ENCODE data around the gene ANKRD7.

Gene ANKRD7

DNA sequence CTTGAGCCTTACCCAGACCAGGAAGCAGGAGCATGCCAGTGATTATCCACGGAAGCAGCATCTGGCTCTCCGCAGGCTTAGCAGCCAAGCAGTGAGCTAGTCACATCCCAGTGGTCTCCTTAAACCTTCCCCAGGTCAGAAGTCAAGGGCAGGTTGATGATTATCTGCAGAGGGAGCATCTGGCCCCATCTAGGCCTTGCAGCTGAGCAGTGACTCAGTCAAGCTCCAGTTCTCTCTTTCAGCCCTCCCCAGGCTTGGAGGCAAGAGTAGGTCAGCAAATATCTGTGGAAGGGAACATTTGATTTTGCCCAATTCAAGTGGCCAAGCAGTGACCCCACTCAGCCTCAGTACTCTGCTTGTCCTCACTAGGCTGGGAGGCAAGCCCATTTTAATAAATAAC is 61.6 kb downstream of the ANKRD7 start:
- Histone ChIP-seq H4K8ac (ENCODE audit: low read depth, low read length) (no peak overlapping the region), H4K5ac (ENCODE audit: low read length) (no peak overlapping the region), H3K56ac (ENCODE audit: low read length) (no peak overlapping the region), H2BK15ac (replicated peaks; ENCODE audit: low read depth) (no peak overlapping the region), H2AK5ac (ENCODE audit: low read length) (no peak overlapping the region), H3K4me1 (ENCODE audit: control insufficient read depth, low read depth, low read length) (no peaks in the 10 kb centered on the region), H3K79me1 (ENCODE audit: low read length) (no peaks in the 10 kb centered on the region), H3K4me3 (ENCODE audit: low read length) (no peak overlapping the region), H2BK120ac (ENCODE audit: low read depth, low read length) (no peak overlapping the region), H3K4ac (ENCODE audit: low read depth, low read length) (no peak overlapping the region), H3K23ac (ENCODE audit: low read length) (no peak overlapping the region), H3K27me3 (ENCODE audit: insufficient read depth, low read length, poor library complexity) (no peaks in the 10 kb centered on the region), H3K36me3 (ENCODE audit: control insufficient read depth, insufficient read depth, low read length) (no peaks in the 10 kb centered on the region), H2BK5ac (ENCODE audit: low read length) (no peak overlapping the region), H3K27ac (ENCODE audit: low read depth, low read length) (no peak overlapping the region), H3K18ac (ENCODE audit: low read length) (no peak overlapping the region), H3K79me2 (ENCODE audit: control insufficient read depth, insufficient read depth, low read length) (no peaks in the 10 kb centered on the region), H3K9ac (ENCODE audit: low read length) (no peak overlapping the region), H3K4me2 (ENCODE audit: low read length) (no peak overlapping the region)
- no peak for DNase-seq
- WGBS (ENCODE audit: extremely low coverage, insufficient coverage, low lambda C conversion rate), result no CpG with 5 or more reads among the region's 2 CpGs

DNA sequence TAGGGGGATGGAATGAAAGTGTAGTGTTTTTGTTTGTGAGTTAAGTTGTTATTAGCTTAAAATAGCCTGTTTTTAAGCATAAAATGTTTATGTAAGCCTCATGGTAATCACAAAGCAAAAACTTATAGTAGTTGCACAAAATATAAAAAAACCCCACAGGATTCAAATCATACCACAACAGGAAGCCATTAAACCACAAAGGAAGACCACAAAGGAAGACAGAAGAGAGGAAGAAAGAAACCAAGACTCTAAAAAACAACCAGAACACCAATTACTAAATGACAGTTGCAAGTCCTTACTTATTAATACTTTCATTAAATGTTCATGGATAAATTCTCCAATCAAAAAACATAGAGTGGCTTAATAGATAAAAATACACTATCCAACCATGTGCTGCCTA is 63.6 kb downstream of the ANKRD7 start:
- Histone ChIP-seq H2BK5ac (ENCODE audit: low read length) (no peak overlapping the region), H3K56ac (ENCODE audit: low read length) (no peak overlapping the region), H3K18ac (ENCODE audit: low read length) (no peak overlapping the region), H3K4me2 (ENCODE audit: low read length) (no peak overlapping the region), H3K79me2 (ENCODE audit: control insufficient read depth, insufficient read depth, low read length) (no peaks in the 10 kb centered on the region), H3K27me3 (ENCODE audit: insufficient read depth, low read length, poor library complexity) (no peaks in the 10 kb centered on the region), H2BK120ac (ENCODE audit: low read depth, low read length) (no peak overlapping the region), H2AK5ac (ENCODE audit: low read length) (no peak overlapping the region), H3K4ac (ENCODE audit: low read depth, low read length) (no peak overlapping the region), H2BK15ac (replicated peaks; ENCODE audit: low read depth) (no peak overlapping the region), H3K79me1 (ENCODE audit: low read length) (no peaks in the 10 kb centered on the region), H4K8ac (ENCODE audit: low read depth, low read length) (no peak overlapping the region), H3K36me3 (ENCODE audit: control insufficient read depth, insufficient read depth, low read length) (no peaks in the 10 kb centered on the region), H4K5ac (ENCODE audit: low read length) (no peak overlapping the region), H3K23ac (ENCODE audit: low read length) (no peak overlapping the region), H3K27ac (ENCODE audit: low read depth, low read length) (no peak overlapping the region), H3K4me1 (ENCODE audit: control insufficient read depth, low read depth, low read length) (no peaks in the 10 kb centered on the region), H3K4me3 (ENCODE audit: low read length) (no peak overlapping the region), H3K9ac (ENCODE audit: low read length) (no peak overlapping the region)
- DNase-seq, result no peak

DNA sequence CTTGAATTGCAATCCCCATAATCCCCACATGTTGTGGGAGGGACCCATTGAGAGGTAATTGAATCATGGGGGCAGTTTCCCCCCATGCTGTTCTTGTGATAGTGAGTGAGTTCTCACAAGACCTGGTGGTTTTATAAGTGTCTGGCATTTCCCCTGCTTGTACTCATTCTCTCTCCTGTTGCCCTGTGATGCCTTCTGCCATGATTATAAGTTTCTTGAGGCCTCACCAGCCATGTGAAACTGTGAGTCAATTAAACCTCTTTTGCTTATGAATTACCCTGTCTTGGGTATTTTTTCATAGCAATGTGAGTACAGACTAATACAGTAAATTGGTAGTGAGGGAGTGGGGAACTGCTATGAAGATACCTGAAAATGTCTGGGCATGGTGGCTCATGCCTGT is 65.0 kb downstream of the ANKRD7 start:
- Histone ChIP-seq H3K27ac (ENCODE audit: low read depth, low read length) (no peak overlapping the region), H4K5ac (ENCODE audit: low read length) (no peak overlapping the region), H3K9ac (ENCODE audit: low read length) (no peak overlapping the region), H3K79me1 (ENCODE audit: low read length) (no peaks in the 10 kb centered on the region), H3K27me3 (ENCODE audit: insufficient read depth, low read length, poor library complexity) (no peaks in the 10 kb centered on the region), H3K79me2 (ENCODE audit: control insufficient read depth, insufficient read depth, low read length) (no peaks in the 10 kb centered on the region), H3K4me1 (ENCODE audit: control insufficient read depth, low read depth, low read length) (no peaks in the 10 kb centered on the region), H4K8ac (ENCODE audit: low read depth, low read length) (no peak overlapping the region), H3K4me3 (ENCODE audit: low read length) (no peak overlapping the region), H3K36me3 (ENCODE audit: control insufficient read depth, insufficient read depth, low read length) (no peaks in the 10 kb centered on the region), H2BK5ac (ENCODE audit: low read length) (no peak overlapping the region), H3K18ac (ENCODE audit: low read length) (no peak overlapping the region), H3K4ac (ENCODE audit: low read depth, low read length) (no peak overlapping the region), H3K23ac (ENCODE audit: low read length) (no peak overlapping the region), H3K4me2 (ENCODE audit: low read length) (no peak overlapping the region), H2BK120ac (ENCODE audit: low read depth, low read length) (no peak overlapping the region), H3K56ac (ENCODE audit: low read length) (no peak overlapping the region), H2AK5ac (ENCODE audit: low read length) (no peak overlapping the region), H2BK15ac (replicated peaks; ENCODE audit: low read depth) (no peak overlapping the region)
- DNase-seq, result no peak
